Ovary (tissue), 3 donors: ENCODE results near the gene WFIKKN1.

Source experiments
- CTCF ChIP-seq, 3 donors: fragments of 450-650 bp in 2 of 3; fragments of 200-600 bp in 1 of 3; IDR thresholded peaks; one replicate each; pipeline versions ENCODE4 v1.5.1 to v1.8.0; 2016 to 2022; ENCODE audit warnings: antibody characterized with exemption in 3 of 3, mild to moderate bottlenecking in 1 of 3
- POLR2A ChIP-seq: fragments of 450-650 bp; IDR thresholded peaks from one replicate; pipeline ENCODE4 v1.6.1; 2017; ENCODE audit warnings: antibody characterized with exemption, mild to moderate bottlenecking, moderate library complexity
- donor health status: DM: no; HTN: no; CAD: no.

GRCh38 chr16:626787-627453 lies 3.9 kb upstream of the WFIKKN1 start:
- TF ChIP-seq CTCF (IDR thresholded peaks at IDR 0.05), result no peak
- no peak for TF ChIP-seq POLR2A
